Colonic mucosa (tissue), 4 donors: ENCODE measurements around the gene PACS2. TPM values are rescaled to one million over a fixed set of nuclear protein-coding genes. Genes with fewer than 3 reads are reported as not detected.

Source experiments
- DNase-seq: peaks from one replicate; pipeline ENCODE4 v3.0.0-alpha.2; 2020
- H3K27ac ChIP-seq: fragments of 200-600 bp; one replicate; pipeline ENCODE4 v1.8.0; 2021
- H3K27me3 ChIP-seq: fragments of 200-600 bp; one replicate; pipeline ENCODE4 v1.8.0; 2021
- H3K36me3 ChIP-seq: fragments of 200-600 bp; one replicate; pipeline ENCODE4 v1.8.0; 2021
- H3K4me1 ChIP-seq: fragments of 200-600 bp; one replicate; pipeline ENCODE4 v1.8.0; 2021; ENCODE audit warnings: mild to moderate bottlenecking
- H3K4me3 ChIP-seq: fragments of 200-600 bp; one replicate; pipeline ENCODE4 v1.8.0; 2021
- H3K9ac ChIP-seq, 2 donors: one replicate each; pipeline ENCODE4 v1.7.0; 2013; ENCODE audit warnings: control low read depth in 2 of 2, low read depth in 2 of 2, low read length in 2 of 2
- H3K9me3 ChIP-seq: fragments of 200-600 bp; one replicate; pipeline ENCODE4 v1.8.0; 2021
- CTCF ChIP-seq: fragments of 200-600 bp; IDR thresholded peaks from one replicate; pipeline ENCODE4 v1.8.0; 2022; ENCODE audit warnings: antibody characterized with exemption, mild to moderate bottlenecking
- intact Hi-C: fragments of 100-400 bp; cut with DNase I; formaldehyde crosslinking; loops from one replicate; pipeline ENCODE4 v1.14.1; 2022
- total RNA-seq, 2 donors: library from RNA; stranded (reverse); fragmentation: NEBNext Ultra II Directional in 1 of 2; extraction: Animal tissue kit (Norgen Biotek cat#: 25700) in 1 of 2; gene quantifications; one replicate each; pipeline ENCODE4 v1.2.1, GENCODE V29; 2021
- donor health status: healthy.
- donor health status: DM: no; HTN: no; CAD: no.
- donor health status: DM: no; HTN: no; CAD: no.

Gene PACS2
- total RNA-seq, 2 donors from 2014 or later, result 44.1 to 82.5 TPM

GRCh38 chr14:105279642-105280361 lies 34.7 kb upstream of the PACS2 start:
- Histone ChIP-seq H3K27ac (no peak overlapping the region), H3K9me3 (no peaks in the 10 kb centered on the region), H3K4me3 (no peak overlapping the region), H3K36me3 (no peaks in the 10 kb centered on the region), H3K27me3 (no peaks in the 10 kb centered on the region), H3K9ac (peak overlapping the region in 1 of 2 donors; percentile 19), H3K4me1 (no peaks in the 10 kb centered on the region)
- TF ChIP-seq CTCF, result no peak
- DNase-seq, result no peak
- intact Hi-C loops, result loop anchor here (10.0 kb wide), 2 partner anchors 75 to 185 kb away; no protein-coding TSS in a partner anchor

- Histone ChIP-seq H3K9me3 (no peaks in the 10 kb centered on the region), H3K36me3 (no peaks in the 10 kb centered on the region), H3K4me1 (no peaks in the 10 kb centered on the region), H3K27ac (no peak overlapping the region), H3K4me3 (no peak overlapping the region), H3K27me3 (no peaks in the 10 kb centered on the region), H3K9ac (peak overlapping the region in 1 of 2 donors; percentile 19)
- TF ChIP-seq CTCF, result no peak
- intact Hi-C loops, result loop anchor here (10.0 kb wide), 2 partner anchors 74 to 186 kb away; no protein-coding TSS in a partner anchor
- DNase-seq, result no peak
Observed at GRCh38 chr14:105280525-105280924, 34.0 kb upstream of the PACS2 start.

- intact Hi-C loops, result loop anchor here (2.0 to 10.0 kb wide), 3 partner anchors 73 to 187 kb away; no protein-coding TSS in a partner anchor
- no peaks in the 10 kb centered on the region for H3K9me3 ChIP-seq
- DNase-seq, result no peak
Observed at GRCh38 chr14:105281371-105282097, 33.0 kb upstream of the PACS2 start.

GRCh38 chr14:105282098-105282725 lies 32.3 kb upstream of the PACS2 start:
- intact Hi-C loops, result loop anchor here (2.0 to 10.0 kb wide), 3 partner anchors 73 to 187 kb away; no protein-coding TSS in a partner anchor

More at GRCh38 chr14:105281371-105282097, 33.0 kb upstream of the PACS2 start:
- Histone ChIP-seq H3K9ac (no peak overlapping the region), H3K4me1 (no peaks in the 10 kb centered on the region), H3K4me3 (no peak overlapping the region), H3K36me3 (no peaks in the 10 kb centered on the region), H3K27me3 (no peaks in the 10 kb centered on the region), H3K27ac (no peak overlapping the region)
- TF ChIP-seq CTCF, result peak; percentile 42

More at GRCh38 chr14:105282098-105282725, 32.3 kb upstream of the PACS2 start:
- Histone ChIP-seq H3K36me3 (no peaks in the 10 kb centered on the region), H3K9me3 (no peaks in the 10 kb centered on the region), H3K27ac (no peak overlapping the region), H3K4me1 (no peaks in the 10 kb centered on the region), H3K9ac (no peak overlapping the region), H3K27me3 (no peaks in the 10 kb centered on the region), H3K4me3 (no peak overlapping the region)
- no peak for TF ChIP-seq CTCF
- no peak for DNase-seq
